ENCODE measurements around the gene NPY2R.

The NPY2R gene

DNA sequence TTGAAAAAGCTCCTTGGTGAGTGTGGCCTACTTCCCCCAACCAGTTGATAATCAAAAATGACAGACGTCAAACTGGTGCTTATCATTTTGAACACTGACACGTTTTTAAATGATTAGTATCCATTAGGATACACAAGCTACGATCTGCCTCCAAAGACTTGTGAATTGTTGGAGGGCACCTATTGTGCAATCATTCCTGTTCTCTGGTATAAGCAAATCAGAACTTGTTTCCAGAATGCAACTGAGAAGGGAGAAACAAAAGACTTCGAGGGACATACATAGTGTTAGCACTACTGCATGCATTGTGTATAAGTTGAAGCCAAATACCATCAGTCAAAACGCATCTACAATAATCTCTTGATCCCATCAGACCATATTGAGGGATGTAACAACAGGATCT lies 11.6 kb downstream of the NPY2R start (continued):
- TF ChIP-seq ZNF501 (tag by site-specific recombination; IDR thresholded peaks at IDR 0.05), result no peak

DNA sequence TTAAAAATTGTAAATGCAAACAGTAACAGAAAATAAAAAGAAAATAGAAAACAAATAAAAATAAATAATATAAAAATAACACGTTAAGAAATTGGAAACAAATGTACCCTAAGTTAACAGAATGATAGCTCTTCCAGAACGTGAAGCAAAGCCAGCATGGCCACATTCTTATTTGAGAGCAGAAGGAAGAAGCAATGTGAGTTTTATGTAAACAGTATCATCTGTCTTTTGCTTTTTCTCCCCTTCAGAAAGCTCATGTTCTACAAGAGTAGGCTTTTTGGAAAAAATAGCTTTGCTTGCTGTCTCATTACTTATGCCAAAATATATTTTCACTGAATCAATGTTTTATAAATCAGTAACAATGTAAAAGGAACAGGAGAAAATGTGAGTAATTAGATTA lies 18.7 kb downstream of the NPY2R start:
- Histone ChIP-seq H3K36me3 (ENCODE audit: control insufficient read depth in 2 of 2, insufficient read depth in 1 of 2, low read length in 2 of 2) (no peaks in the 10 kb centered on the region), H3K4me3 (ENCODE audit: low read depth, low read length) (no peak overlapping the region), H3K4me1 (ENCODE audit: control insufficient read depth, insufficient read depth, low read length) (no peaks in the 10 kb centered on the region), H3K27ac (ENCODE audit: extremely low read depth, low read depth, low read length) (no peak overlapping the region), H3K9me3 (ENCODE audit: control insufficient read depth, insufficient read depth, low read depth, low read length) (no peaks in the 10 kb centered on the region)
- POLR2A ChIA-PET, result no interaction called here
- no peak for TF ChIP-seq ZNF670 (tag by site-specific recombination; IDR thresholded peaks at IDR 0.05; ENCODE audit: low read depth)
- no peak for TF ChIP-seq GLI4 (tag by site-specific recombination; IDR thresholded peaks at IDR 0.05)
- no peak for TF ChIP-seq ZNF548 (tag by site-specific recombination; IDR thresholded peaks at IDR 0.05)
- no peak for TF ChIP-seq ZNF26 (tag by site-specific recombination; IDR thresholded peaks at IDR 0.05)
- TF ChIP-seq ZNF311 (tag by site-specific recombination; IDR thresholded peaks at IDR 0.05; ENCODE audit: borderline replicate concordance), result no peak
- CTCF ChIA-PET, result no interaction called here

DNA sequence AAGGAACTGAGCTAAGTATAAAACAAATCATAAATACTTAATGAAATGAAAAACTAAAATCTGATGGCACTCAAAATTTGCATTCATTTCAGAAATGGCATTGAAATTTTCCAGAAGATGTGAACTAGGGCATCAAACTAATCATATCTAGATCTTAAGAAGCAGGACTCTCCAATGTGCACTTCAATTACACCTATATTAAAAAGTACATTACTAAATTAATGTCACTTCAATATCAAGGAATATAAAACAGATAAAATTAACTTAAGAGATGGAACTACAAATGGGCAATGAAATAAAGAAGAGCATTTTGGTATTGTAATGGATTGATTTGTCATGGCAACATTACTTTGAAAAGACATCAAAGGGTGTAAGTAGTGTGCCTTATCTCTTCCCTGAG lies 20.3 kb downstream of the NPY2R start:
- no peaks in the 10 kb centered on the region for H3K9me3 ChIP-seq (ENCODE audit: control insufficient read depth, insufficient read depth, low read depth, low read length)
- H3K27ac ChIP-seq (ENCODE audit: extremely low read depth, low read depth, low read length), result no peak overlapping the region
- TF ChIP-seq ZNF398 (tag by site-specific recombination; IDR thresholded peaks at IDR 0.05) (no peak), ZNF292 (tag by site-specific recombination; IDR thresholded peaks at IDR 0.05; ENCODE audit: borderline replicate concordance, low read depth) (no peak), ZNF596 (tag by site-specific recombination; IDR thresholded peaks at IDR 0.05) (no peak), ZSCAN30 (tag by site-specific recombination; IDR thresholded peaks at IDR 0.05) (no peak)
- TF ChIP-seq, protein P1, sequence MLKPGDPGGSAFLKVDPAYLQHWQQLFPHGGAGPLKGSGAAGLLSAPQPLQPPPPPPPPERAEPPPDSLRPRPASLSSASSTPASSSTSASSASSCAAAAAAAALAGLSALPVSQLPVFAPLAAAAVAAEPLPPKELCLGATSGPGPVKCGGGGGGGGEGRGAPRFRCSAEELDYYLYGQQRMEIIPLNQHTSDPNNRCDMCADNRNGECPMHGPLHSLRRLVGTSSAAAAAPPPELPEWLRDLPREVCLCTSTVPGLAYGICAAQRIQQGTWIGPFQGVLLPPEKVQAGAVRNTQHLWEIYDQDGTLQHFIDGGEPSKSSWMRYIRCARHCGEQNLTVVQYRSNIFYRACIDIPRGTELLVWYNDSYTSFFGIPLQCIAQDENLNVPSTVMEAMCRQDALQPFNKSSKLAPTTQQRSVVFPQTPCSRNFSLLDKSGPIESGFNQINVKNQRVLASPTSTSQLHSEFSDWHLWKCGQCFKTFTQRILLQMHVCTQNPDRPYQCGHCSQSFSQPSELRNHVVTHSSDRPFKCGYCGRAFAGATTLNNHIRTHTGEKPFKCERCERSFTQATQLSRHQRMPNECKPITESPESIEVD (tag by site-specific recombination; IDR thresholded peaks at IDR 0.05), result no peak
- POLR2A ChIA-PET, result no interaction called here
- no peak overlapping the region for H3K4me3 ChIP-seq (ENCODE audit: low read depth, low read length)
- CTCF ChIA-PET, result interaction anchor here (0.7 kb wide), 1 partner anchor 11 kb away, joined by 3 read pairs; no protein-coding TSS in a partner anchor
- H3K36me3 ChIP-seq (ENCODE audit: control insufficient read depth in 2 of 2, insufficient read depth in 1 of 2, low read length in 2 of 2), result no peaks in the 10 kb centered on the region
- no peaks in the 10 kb centered on the region for H3K4me1 ChIP-seq (ENCODE audit: control insufficient read depth, insufficient read depth, low read length)

DNA sequence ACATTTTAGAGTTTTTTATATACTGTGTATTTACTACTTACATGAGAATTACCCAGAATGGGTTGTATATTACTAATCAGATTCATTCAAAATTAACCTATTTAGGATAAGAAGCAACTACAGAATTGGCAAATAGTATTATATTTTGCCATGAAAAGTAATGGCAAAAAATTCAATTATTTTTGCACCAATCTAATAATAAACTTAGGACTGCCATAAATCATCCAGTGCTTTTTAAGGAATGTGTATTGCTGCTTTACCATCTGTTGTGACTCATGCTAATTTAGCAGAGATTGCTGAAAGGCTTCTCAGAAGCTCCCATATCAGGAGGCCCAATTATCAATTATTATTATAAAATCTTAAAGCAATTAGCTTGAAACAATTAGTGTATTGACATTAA lies 24.0 kb downstream of the NPY2R start:
- POLR2A ChIA-PET, result no interaction called here
- H3K36me3 ChIP-seq (ENCODE audit: control insufficient read depth in 2 of 2, insufficient read depth in 1 of 2, low read length in 2 of 2), result no peaks in the 10 kb centered on the region
- TF ChIP-seq SCRT1 (tag by site-specific recombination; IDR thresholded peaks at IDR 0.05; ENCODE audit: borderline replicate concordance), result no peak
- TF ChIP-seq, protein P2, sequence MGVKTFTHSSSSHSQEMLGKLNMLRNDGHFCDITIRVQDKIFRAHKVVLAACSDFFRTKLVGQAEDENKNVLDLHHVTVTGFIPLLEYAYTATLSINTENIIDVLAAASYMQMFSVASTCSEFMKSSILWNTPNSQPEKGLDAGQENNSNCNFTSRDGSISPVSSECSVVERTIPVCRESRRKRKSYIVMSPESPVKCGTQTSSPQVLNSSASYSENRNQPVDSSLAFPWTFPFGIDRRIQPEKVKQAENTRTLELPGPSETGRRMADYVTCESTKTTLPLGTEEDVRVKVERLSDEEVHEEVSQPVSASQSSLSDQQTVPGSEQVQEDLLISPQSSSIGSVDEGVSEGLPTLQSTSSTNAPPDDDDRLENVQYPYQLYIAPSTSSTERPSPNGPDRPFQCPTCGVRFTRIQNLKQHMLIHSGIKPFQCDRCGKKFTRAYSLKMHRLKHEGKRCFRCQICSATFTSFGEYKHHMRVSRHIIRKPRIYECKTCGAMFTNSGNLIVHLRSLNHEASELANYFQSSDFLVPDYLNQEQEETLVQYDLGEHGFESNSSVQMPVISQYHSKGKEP (tag by site-specific recombination; IDR thresholded peaks at IDR 0.05), result no peak
- TF ChIP-seq ZNF529 (tag by site-specific recombination; IDR thresholded peaks at IDR 0.05; ENCODE audit: insufficient replicate concordance), result no peak
- no peak for TF ChIP-seq ZNF426 (tag by site-specific recombination; IDR thresholded peaks at IDR 0.05)
- no peak for TF ChIP-seq PATZ1 (tag by site-specific recombination; IDR thresholded peaks at IDR 0.05)
- TF ChIP-seq SP3 (tag by site-specific recombination; IDR thresholded peaks at IDR 0.05), result no peak
- no peak for TF ChIP-seq ZNF184 (tag by site-specific recombination; IDR thresholded peaks at IDR 0.05)
- TF ChIP-seq ZNF585B (tag by site-specific recombination; IDR thresholded peaks at IDR 0.05), result no peak
- TF ChIP-seq ZBTB6 (tag by site-specific recombination; IDR thresholded peaks at IDR 0.05), result no peak
- no peak for TF ChIP-seq YY2 (tag by site-specific recombination; IDR thresholded peaks at IDR 0.05)

More for the DNA sequence above, 24.0 kb downstream of the NPY2R start:
- Histone ChIP-seq H3K4me3 (ENCODE audit: low read depth, low read length) (no peak overlapping the region), H3K4me1 (ENCODE audit: control insufficient read depth, insufficient read depth, low read length) (no peaks in the 10 kb centered on the region), H3K27ac (ENCODE audit: extremely low read depth, low read depth, low read length) (no peak overlapping the region), H3K9me3 (ENCODE audit: control insufficient read depth, insufficient read depth, low read depth, low read length) (no peaks in the 10 kb centered on the region)
- CTCF ChIA-PET, result no interaction called here
